Endothelial cell of umbilical vein (primary cell): ENCODE data around the gene PSAP. TPM values are rescaled to one million over a fixed set of nuclear protein-coding genes. Genes with fewer than 3 reads are reported as not detected.

ENCODE experiments used
- BruUV-seq: library from RNA; stranded (reverse); fragments of 400-500 nt; replicated peaks from 2 replicates; lab custom pipeline; 2021; lab: Mats Ljungman, UMichigan
- CTCF ChIA-PET: fragments of 300-600, 350-600 bp; sonication (Branson Sonifier 250); formaldehyde crosslinking; loops from one replicate; lab custom pipeline; 2021; ENCODE audit warnings: antibody characterized with exemption, inconsistent platforms; lab: Charles Lee
- POLR2A ChIA-PET: fragments of 300-600, 350-600 bp; sonication (Branson Sonifier 250); formaldehyde crosslinking; loops from one replicate; lab custom pipeline; 2021; ENCODE audit warnings: antibody characterized with exemption, inconsistent platforms; lab: Charles Lee
- DNase-seq: peaks from one replicate; pipeline ENCODE4 v3.0.0-alpha.2; 2011; ENCODE audit warnings: low read depth, low spot score
- FAIRE-seq: peaks from 2 replicates; lab custom pipeline; 2011; peaks lifted over from hg19 to GRCh38; lab: Jason Lieb, UNC
- H2AFZ ChIP-seq: 2 replicates; pipeline ENCODE4 v1.6.0; 2012; ENCODE audit warnings: low read depth, low read length, control low read depth, inconsistent platforms
- H3K27ac ChIP-seq: 2 replicates; pipeline ENCODE4 v1.5.1; 2011; ENCODE audit warnings: low read depth, mild to moderate bottlenecking, control low read depth, low read length, moderate library complexity; ENCODE audit not compliant: insufficient read depth
- H3K27me3 ChIP-seq, 2 experiments: 2 replicates each; pipeline versions ENCODE4 v1.6.0 to v1.6.1; 2011; ENCODE audit warnings: low read length in 2 of 2, mixed read lengths in 1 of 2; ENCODE audit not compliant: control insufficient read depth in 2 of 2, insufficient read depth in 2 of 2
- H3K36me3 ChIP-seq, 2 experiments: 2 replicates in 1 of 2; 3 replicates in 1 of 2; pipeline ENCODE4 v1.5.1; 2011; ENCODE audit warnings: low read length in 2 of 2, mild to moderate bottlenecking in 1 of 2, moderate library complexity in 1 of 2; ENCODE audit not compliant: control insufficient read depth in 2 of 2, insufficient read depth in 2 of 2; ENCODE audit errors: extremely low read depth in 1 of 2
- H3K4me1 ChIP-seq: 3 replicates; pipeline ENCODE4 v1.5.1; 2011; ENCODE audit warnings: mild to moderate bottlenecking, low read length; ENCODE audit not compliant: control insufficient read depth, insufficient read depth; ENCODE audit errors: extremely low read depth
- H3K4me2 ChIP-seq: 2 replicates; pipeline ENCODE4 v1.6.1; 2011; ENCODE audit warnings: low read length, control low read depth, mixed read lengths; ENCODE audit not compliant: insufficient read depth
- H3K4me3 ChIP-seq, 3 experiments: fragments of 200-600 bp in 1 of 3; sonication (generic), shearing (Covaris generic) in 1 of 3; replicated peaks in 1 of 3; 2 replicates each; pipeline ENCODE4 v1.5.1; 2011 to 2016; ENCODE audit warnings: control low read depth in 3 of 3, low read length in 3 of 3, mild to moderate bottlenecking in 2 of 3, inconsistent platforms in 1 of 3, low read depth in 1 of 3, moderate library complexity in 1 of 3; ENCODE audit not compliant: insufficient read depth in 1 of 3
- H3K79me2 ChIP-seq: 2 replicates; pipeline ENCODE4 v1.6.0; 2012; ENCODE audit warnings: low read length, inconsistent platforms; ENCODE audit not compliant: control insufficient read depth, insufficient read depth
- H3K9ac ChIP-seq: replicated peaks from 2 replicates; pipeline ENCODE3; 2011; ENCODE audit warnings: low read length, control low read depth; ENCODE audit not compliant: insufficient read depth; ENCODE audit errors: extremely low read depth
- H3K9me1 ChIP-seq: replicated peaks from 3 replicates; pipeline ENCODE4 v1.6.0; 2011; ENCODE audit warnings: mild to moderate bottlenecking, low read length; ENCODE audit not compliant: control insufficient read depth, insufficient read depth; ENCODE audit errors: extremely low read depth
- H3K9me3 ChIP-seq: replicated peaks from 2 replicates; pipeline ENCODE4 v1.5.1; 2012; ENCODE audit warnings: low read length, inconsistent platforms; ENCODE audit not compliant: control insufficient read depth, insufficient read depth
- H4K20me1 ChIP-seq: replicated peaks from 2 replicates; pipeline ENCODE3; 2011; ENCODE audit warnings: mild to moderate bottlenecking, low read length; ENCODE audit not compliant: control insufficient read depth, insufficient read depth; ENCODE audit errors: extremely low read depth
- EZH2 ChIP-seq: IDR thresholded peaks from 2 replicates; pipeline ENCODE4 v1.6.1; 2012; ENCODE audit warnings: borderline replicate concordance, low read depth, mild to moderate bottlenecking, moderate library complexity, low read length, inconsistent platforms; ENCODE audit not compliant: severe bottlenecking
- FOS ChIP-seq: IDR thresholded peaks from 2 replicates; pipeline ENCODE4 v1.6.1; 2011; ENCODE audit warnings: mild to moderate bottlenecking, low read length, moderate library complexity, borderline replicate concordance; ENCODE audit not compliant: insufficient read depth
- GATA2 ChIP-seq: IDR thresholded peaks from 2 replicates; pipeline ENCODE4 v1.7.0; 2011; ENCODE audit warnings: low read depth, mild to moderate bottlenecking, moderate library complexity, mixed read lengths, low read length; ENCODE audit not compliant: insufficient read length, insufficient read depth
- JUN ChIP-seq: IDR thresholded peaks from 2 replicates; pipeline ENCODE4 v1.6.1; 2011; ENCODE audit warnings: borderline replicate concordance, low read depth; ENCODE audit not compliant: insufficient read length, insufficient read depth
- MYC ChIP-seq: IDR thresholded peaks from one replicate; pipeline ENCODE4 v1.6.1; 2011; ENCODE audit warnings: mild to moderate bottlenecking, low read depth, low read length
- POLR2A ChIP-seq: IDR thresholded peaks from 2 replicates; pipeline ENCODE4 v1.6.1; 2012; ENCODE audit warnings: low read depth, mild to moderate bottlenecking, control low read depth, low read length
- POLR2AphosphoS5 ChIP-seq: IDR thresholded peaks from 2 replicates; pipeline ENCODE4 v1.6.1; 2012; ENCODE audit warnings: low read depth, mild to moderate bottlenecking, control low read depth, low read length, moderate library complexity; ENCODE audit not compliant: insufficient read depth
- dilution Hi-C: fragments of 300-500 bp; cut with MboI; formaldehyde crosslinking; loops from one replicate; pipeline ENCODE4 v1.15.0; 2019; ENCODE audit warnings: low sequenced_read_pairs; ENCODE audit not compliant: extremely low pct_ligation_motif_present
- intact Hi-C: fragments of 100-400 bp; cut with micrococcal nuclease; formaldehyde crosslinking; loops from one replicate; pipeline ENCODE4 v1.10.0; 2022
- polyA plus RNA-seq, 4 experiments: library from polyadenylated mRNA; depleted of rRNA in 3 of 4; stranded (reverse) in 3 of 4; unstranded in 1 of 4; fragments of >200 nt; gene quantifications; 2 replicates each; pipeline versions ENCODE4 v1.2.1 to v1.2.3, GENCODE V29; 2011 to 2012; ENCODE audit warnings: missing spikeins in 1 of 4
- total RNA-seq: library from RNA; stranded (reverse); gene quantifications from 2 replicates; pipeline ENCODE4 v1.2.3, GENCODE V29; 2021
- TF ChIP-seq, protein P1 (sequence below): IDR thresholded peaks from 2 replicates; pipeline ENCODE4 v1.6.1; 2011; ENCODE audit not compliant: insufficient read depth, insufficient read length
- TF ChIP-seq, protein P2 (sequence below), 2 donors: IDR thresholded peaks; 1 replicate in 1 of 2; 2 replicates in 1 of 2; pipeline ENCODE4 v1.5.1; 2011; ENCODE audit warnings: low read length in 2 of 2, mild to moderate bottlenecking in 2 of 2, moderate library complexity in 2 of 2, control low read depth in 1 of 2, inconsistent platforms in 1 of 2, low read depth in 1 of 2; ENCODE audit not compliant: insufficient read depth in 1 of 2; ENCODE audit errors: extremely low read depth in 1 of 2

The PSAP gene
- total and polyA plus RNA-seq, 2 donors (not counting 3 experiments of a cell fraction or from before 2014, with no cell fraction given) = 644 to 1,476 TPM

DNA sequence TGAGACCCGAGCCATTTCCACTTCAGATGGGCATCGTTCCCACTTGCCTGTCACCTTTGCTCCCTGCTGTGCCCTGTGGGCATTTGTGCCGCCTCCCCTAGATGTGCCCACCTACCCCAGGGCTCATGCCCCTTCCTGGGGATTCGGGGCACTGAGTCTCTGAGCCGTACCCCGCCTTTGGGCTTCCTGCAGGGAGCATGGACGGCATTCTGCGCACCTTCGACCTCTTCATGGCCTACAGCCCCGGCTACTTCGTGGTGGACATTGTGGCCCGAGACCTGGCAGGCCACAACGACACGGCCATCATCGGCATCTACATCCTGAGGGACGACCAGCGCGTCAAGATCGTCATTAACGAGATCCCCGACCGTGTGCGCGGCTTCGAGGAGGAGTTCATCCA lies 41.4 kb downstream of the PSAP start:
- H3K36me3 ChIP-seq = no peaks in the 10 kb centered on the region
- H3K27me3 ChIP-seq = peaks cover 0 to 2% of the 10 kb centered on the region in 2 experiments
- CTCF ChIA-PET = interaction anchor here (0.6 to 2.2 kb wide), 3 partner anchors 36 to 495 kb away, joined by 3 to 6 read pairs (median 5); partner anchors contain the start of gene VSIR
- no peak overlapping the region for H3K27ac ChIP-seq
- no peak overlapping the region for H3K9ac ChIP-seq
- TF ChIP-seq POLR2A (no peak), JUN (no peak), GATA2 (no peak), EZH2 (no peak), MYC (no peak), FOS (no peak), POLR2AphosphoS5 (no peak)
- TF ChIP-seq, protein P1, sequence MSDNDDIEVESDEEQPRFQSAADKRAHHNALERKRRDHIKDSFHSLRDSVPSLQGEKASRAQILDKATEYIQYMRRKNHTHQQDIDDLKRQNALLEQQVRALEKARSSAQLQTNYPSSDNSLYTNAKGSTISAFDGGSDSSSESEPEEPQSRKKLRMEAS = no peak
- TF ChIP-seq, protein P2, sequence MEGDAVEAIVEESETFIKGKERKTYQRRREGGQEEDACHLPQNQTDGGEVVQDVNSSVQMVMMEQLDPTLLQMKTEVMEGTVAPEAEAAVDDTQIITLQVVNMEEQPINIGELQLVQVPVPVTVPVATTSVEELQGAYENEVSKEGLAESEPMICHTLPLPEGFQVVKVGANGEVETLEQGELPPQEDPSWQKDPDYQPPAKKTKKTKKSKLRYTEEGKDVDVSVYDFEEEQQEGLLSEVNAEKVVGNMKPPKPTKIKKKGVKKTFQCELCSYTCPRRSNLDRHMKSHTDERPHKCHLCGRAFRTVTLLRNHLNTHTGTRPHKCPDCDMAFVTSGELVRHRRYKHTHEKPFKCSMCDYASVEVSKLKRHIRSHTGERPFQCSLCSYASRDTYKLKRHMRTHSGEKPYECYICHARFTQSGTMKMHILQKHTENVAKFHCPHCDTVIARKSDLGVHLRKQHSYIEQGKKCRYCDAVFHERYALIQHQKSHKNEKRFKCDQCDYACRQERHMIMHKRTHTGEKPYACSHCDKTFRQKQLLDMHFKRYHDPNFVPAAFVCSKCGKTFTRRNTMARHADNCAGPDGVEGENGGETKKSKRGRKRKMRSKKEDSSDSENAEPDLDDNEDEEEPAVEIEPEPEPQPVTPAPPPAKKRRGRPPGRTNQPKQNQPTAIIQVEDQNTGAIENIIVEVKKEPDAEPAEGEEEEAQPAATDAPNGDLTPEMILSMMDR (IDR thresholded peaks at IDR 0.05; ENCODE audit: extremely low read depth in 1 of 2, insufficient read depth in 1 of 2, low read depth in 1 of 2, low read length in 2 of 2) = no peak
- dilution Hi-C loops (no loop called here), intact Hi-C loops (loop anchor here (5.0 kb wide), 4 partner anchors 82 to 497 kb away; no protein-coding TSS in a partner anchor)
- no TSS peak for BruUV-seq
- H3K4me3 ChIP-seq = no peak overlapping the region
- POLR2A ChIA-PET = interaction anchor here (0.7 kb wide), 1 partner anchor 43 kb away, joined by 8 read pairs; no protein-coding TSS in a partner anchor
- FAIRE-seq (no peak), DNase-seq (no peak)
- H3K9me3 ChIP-seq = no peaks in the 10 kb centered on the region
- no peak overlapping the region for H2AFZ ChIP-seq
- no peaks in the 10 kb centered on the region for H3K79me2 ChIP-seq
- no peaks in the 10 kb centered on the region for H3K9me1 ChIP-seq
- H4K20me1 ChIP-seq = no peaks in the 10 kb centered on the region
- no peaks in the 10 kb centered on the region for H3K4me1 ChIP-seq
- H3K4me2 ChIP-seq = no peak overlapping the region
